Nephron (organoid): Measurements from ENCODE around the gene SYPL1.

Experiments used
- H3K27ac Mint-ChIP-seq, 3 experiments: 2 replicates each; pipeline ENCODE4 v1.8.0; 2020; ENCODE audit warnings: mixed read lengths in 3 of 3, mild to moderate bottlenecking in 2 of 3, moderate library complexity in 1 of 3
- H3K27me3 Mint-ChIP-seq: 2 replicates; pipeline ENCODE4 v1.8.0; 2021; ENCODE audit warnings: low read depth, mild to moderate bottlenecking, moderate library complexity, mixed read lengths
- H3K36me3 Mint-ChIP-seq: 2 replicates; pipeline ENCODE4 v1.8.0; 2020; ENCODE audit warnings: low read depth, mixed read lengths
- H3K4me1 Mint-ChIP-seq: 2 replicates; pipeline ENCODE4 v1.8.0; 2020; ENCODE audit warnings: mixed read lengths
- H3K4me3 Mint-ChIP-seq, 3 experiments: 2 replicates each; pipeline ENCODE4 v1.8.0; 2020; ENCODE audit warnings: mild to moderate bottlenecking in 3 of 3, mixed read lengths in 3 of 3, moderate library complexity in 2 of 3
- H3K9me3 Mint-ChIP-seq: 2 replicates; pipeline ENCODE4 v1.8.0; 2020; ENCODE audit warnings: mixed read lengths
- CTCF ChIP-seq, 3 experiments: fragments of 200-600 bp; sonication (generic); IDR thresholded peaks; one replicate each; pipeline ENCODE4 v1.5.0; 2021; ENCODE audit warnings: antibody characterized with exemption in 3 of 3; ENCODE audit not compliant: unreplicated experiment in 3 of 3

SYPL1 gene

GRCh38 chr7:106110885-106111654 lies 1.0 kb downstream of the SYPL1 start:
- H3K36me3 Mint-ChIP-seq = no peaks in the 10 kb centered on the region
- no peaks in the 10 kb centered on the region for H3K27me3 Mint-ChIP-seq
- peak overlapping the region; percentile 87 to 97 (median 93) for H3K27ac Mint-ChIP-seq
- no peaks in the 10 kb centered on the region for H3K9me3 Mint-ChIP-seq
- peaks cover 37% of the 10 kb centered on the region for H3K4me1 Mint-ChIP-seq
- TF ChIP-seq CTCF (IDR thresholded peaks at IDR 0.05; ENCODE audit: unreplicated experiment in 3 of 3) = no peak
- H3K4me3 Mint-ChIP-seq = peak overlapping the region; percentile 85 to 96 (median 90)

- H3K36me3 Mint-ChIP-seq = peaks cover 4% of the 10 kb centered on the region
- H3K27ac Mint-ChIP-seq = peak overlapping the region; percentile 8 to 70 (median 45)
- peaks cover 33% of the 10 kb centered on the region for H3K4me1 Mint-ChIP-seq
- H3K27me3 Mint-ChIP-seq = no peaks in the 10 kb centered on the region
- H3K9me3 Mint-ChIP-seq = no peaks in the 10 kb centered on the region
- TF ChIP-seq CTCF (IDR thresholded peaks at IDR 0.05; ENCODE audit: unreplicated experiment in 3 of 3) = no peak
- H3K4me3 Mint-ChIP-seq = peak overlapping the region; percentile 62 to 69 (median 66)
These were observed 1.9 kb downstream of the SYPL1 start for GRCh38 chr7:106110238-106110560.

GRCh38 chr7:106109521-106110237 lies 2.4 kb downstream of the SYPL1 start:
- peaks cover 4% of the 10 kb centered on the region for H3K36me3 Mint-ChIP-seq
- no peak for TF ChIP-seq CTCF (IDR thresholded peaks at IDR 0.05; ENCODE audit: unreplicated experiment in 3 of 3)
- peak overlapping the region; percentile 62 to 69 (median 66) for H3K4me3 Mint-ChIP-seq
- peaks cover 30% of the 10 kb centered on the region for H3K4me1 Mint-ChIP-seq
- H3K27me3 Mint-ChIP-seq = no peaks in the 10 kb centered on the region
- H3K27ac Mint-ChIP-seq = peak overlapping the region; percentile 8 to 70 (median 45)
- H3K9me3 Mint-ChIP-seq = no peaks in the 10 kb centered on the region

- H3K4me3 Mint-ChIP-seq = peak overlapping the region in 1 of 3 experiments; percentile 6
These were observed 3.1 kb downstream of the SYPL1 start for GRCh38 chr7:106108991-106109390.

GRCh38 chr7:106104721-106105260 lies 7.3 kb downstream of the SYPL1 start:
- Mint-ChIP-seq H3K4me3 (no peak overlapping the region), H3K27ac (no peak overlapping the region), H3K27me3 (no peaks in the 10 kb centered on the region), H3K9me3 (no peaks in the 10 kb centered on the region), H3K36me3 (peaks cover 8% of the 10 kb centered on the region), H3K4me1 (peaks cover 35% of the 10 kb centered on the region)
- no peak for TF ChIP-seq CTCF (IDR thresholded peaks at IDR 0.05; ENCODE audit: unreplicated experiment in 3 of 3)

More at GRCh38 chr7:106108991-106109390, 3.1 kb downstream of the SYPL1 start:
- Mint-ChIP-seq H3K4me1 (peaks cover 30% of the 10 kb centered on the region), H3K36me3 (peaks cover 4% of the 10 kb centered on the region), H3K27ac (peak overlapping the region in 2 of 3 experiments; percentile 2 to 25), H3K27me3 (no peaks in the 10 kb centered on the region), H3K9me3 (no peaks in the 10 kb centered on the region)
- no peak for TF ChIP-seq CTCF (IDR thresholded peaks at IDR 0.05; ENCODE audit: unreplicated experiment in 3 of 3)
